Smooth muscle cell of bladder (primary cell): ENCODE results near the gene LTV1. TPM values are rescaled to one million over a fixed set of nuclear protein-coding genes. Genes with fewer than 3 reads are reported as not detected.

Experiments
- total RNA-seq: library from RNA; depleted of rRNA; stranded (reverse); fragments of >200 nt; gene quantifications from 2 replicates; pipeline ENCODE4 v1.2.3, GENCODE V29; 2014

LTV1 gene, protein sequence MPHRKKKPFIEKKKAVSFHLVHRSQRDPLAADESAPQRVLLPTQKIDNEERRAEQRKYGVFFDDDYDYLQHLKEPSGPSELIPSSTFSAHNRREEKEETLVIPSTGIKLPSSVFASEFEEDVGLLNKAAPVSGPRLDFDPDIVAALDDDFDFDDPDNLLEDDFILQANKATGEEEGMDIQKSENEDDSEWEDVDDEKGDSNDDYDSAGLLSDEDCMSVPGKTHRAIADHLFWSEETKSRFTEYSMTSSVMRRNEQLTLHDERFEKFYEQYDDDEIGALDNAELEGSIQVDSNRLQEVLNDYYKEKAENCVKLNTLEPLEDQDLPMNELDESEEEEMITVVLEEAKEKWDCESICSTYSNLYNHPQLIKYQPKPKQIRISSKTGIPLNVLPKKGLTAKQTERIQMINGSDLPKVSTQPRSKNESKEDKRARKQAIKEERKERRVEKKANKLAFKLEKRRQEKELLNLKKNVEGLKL
- total RNA-seq, result 17.2 and 21.1 TPM in 2 replicates

GRCh38 chr6:143842902-143843676 is at the start of gene LTV1:
Gene LTV1 (plus strand): TSS chr6:143843338. CDS start chr6:143843478, 140 bp downstream.

GRCh38 chr6:143864234-143864633 is 21.1 kb downstream of the LTV1 start, which contains the start of gene ZC2HC1B:
Gene ZC2HC1B (plus strand): TSS chr6:143864474. CDS start chr6:143864540, 66 bp downstream.

Other genes starting within 250 kb of the LTV1 start
- gene PHACTR2, start 165.4 kb upstream of the LTV1 start, total RNA-seq, result 48.2 and 59.9 TPM in 2 replicates
- gene ZC2HC1B, start 21.1 kb downstream of the LTV1 start, total RNA-seq, result not detected in 2 replicates
- 11.4 and 14.5 TPM in 2 replicates for gene PLAGL1, start 164.9 kb downstream of the LTV1 start, total RNA-seq